Fibroblast of skin of back (primary cell): ENCODE data around the gene ATP8A1.
"Not testable (repeated sequence)": the region's sequence is repeated elsewhere in the genome, so short reads cannot be mapped to it uniquely, and the experiment has no call there.

Source experiments
- DNase-seq: peaks from one replicate; pipeline ENCODE4 v3.0.0-alpha.2; 2013

ATP8A1 gene

GRCh38 chr4:42497142-42497910 lies 159.6 kb downstream of the ATP8A1 start:
- no peak for DNase-seq

- no peak for DNase-seq
These were observed 163.9 kb downstream of the ATP8A1 start for GRCh38 chr4:42492962-42493361.

- DNase-seq, result no peak
These were observed 166.9 kb downstream of the ATP8A1 start for GRCh38 chr4:42490015-42490414.

GRCh38 chr4:42489095-42489494 lies 167.8 kb downstream of the ATP8A1 start:
- DNase-seq, result no peak

- no peak for DNase-seq
These were observed 168.4 kb downstream of the ATP8A1 start for GRCh38 chr4:42488554-42488953.

GRCh38 chr4:42488114-42488513 lies 168.8 kb downstream of the ATP8A1 start:
- DNase-seq, result no peak

- DNase-seq, result no peak
These were observed 169.7 kb downstream of the ATP8A1 start for GRCh38 chr4:42487230-42487629.

GRCh38 chr4:42486156-42486555 lies 170.7 kb downstream of the ATP8A1 start:
- not testable (repeated sequence) for DNase-seq

- no peak for DNase-seq
These were observed 172.3 kb downstream of the ATP8A1 start for GRCh38 chr4:42484630-42485029.

GRCh38 chr4:42483426-42484379 lies 173.2 kb downstream of the ATP8A1 start:
- peak; percentile 22 for DNase-seq

- DNase-seq, result peak; percentile 9
These were observed 174.2 kb downstream of the ATP8A1 start for GRCh38 chr4:42482516-42483327.

GRCh38 chr4:42480717-42481116 lies 176.2 kb downstream of the ATP8A1 start:
- no peak for DNase-seq

GRCh38 chr4:42480281-42480680 lies 176.6 kb downstream of the ATP8A1 start:
- DNase-seq, result no peak

- no peak for DNase-seq
These were observed 178.0 kb downstream of the ATP8A1 start for GRCh38 chr4:42478946-42479345.

GRCh38 chr4:42478509-42478908 lies 178.4 kb downstream of the ATP8A1 start:
- no peak for DNase-seq

- DNase-seq, result no peak
These were observed 182.5 kb downstream of the ATP8A1 start for GRCh38 chr4:42474406-42474805.

- no peak for DNase-seq
These were observed 183.7 kb downstream of the ATP8A1 start for GRCh38 chr4:42473071-42473684.

GRCh38 chr4:42471896-42472295 lies 185.0 kb downstream of the ATP8A1 start:
- DNase-seq, result no peak

GRCh38 chr4:42470023-42470422 lies 186.9 kb downstream of the ATP8A1 start:
- DNase-seq, result no peak

- not testable (repeated sequence) for DNase-seq
These were observed 189.1 kb downstream of the ATP8A1 start for GRCh38 chr4:42467777-42468176.

GRCh38 chr4:42466273-42466844 lies 190.5 kb downstream of the ATP8A1 start:
- no peak for DNase-seq

- DNase-seq, result peak; percentile 24
These were observed 192.3 kb downstream of the ATP8A1 start for GRCh38 chr4:42464550-42465094.
